DOHH2 (cell line): ENCODE measurements around the gene SLC5A11.

ENCODE experiments used
- H3F3A ChIP-seq: fragments of 200-600 bp; sonication (generic), shearing (Covaris generic); 2 replicates; pipeline ENCODE4 v1.6.0; 2016; ENCODE audit warnings: antibody characterized with exemption, mild to moderate bottlenecking; ENCODE audit not compliant: control insufficient read depth, insufficient read depth
- H3K27ac ChIP-seq: fragments of 200-600 bp; sonication (generic); 2 replicates; pipeline ENCODE4 v1.5.1; 2014; ENCODE audit warnings: low read depth, mild to moderate bottlenecking, low read length, moderate library complexity
- H3K27me3 ChIP-seq: fragments of 200-600 bp; sonication (generic); 2 replicates; pipeline ENCODE4 v1.6.1; 2014; ENCODE audit warnings: mild to moderate bottlenecking, low read length, mixed read lengths; ENCODE audit not compliant: control insufficient read depth
- H3K36me3 ChIP-seq: fragments of 200-600 bp; sonication (generic); 2 replicates; pipeline ENCODE4 v1.6.1; 2014; ENCODE audit warnings: mild to moderate bottlenecking, low read length, moderate library complexity, mixed read lengths; ENCODE audit not compliant: control insufficient read depth
- H3K4me1 ChIP-seq: fragments of 200-600 bp; sonication (generic); 2 replicates; pipeline ENCODE4 v1.6.1; 2014; ENCODE audit warnings: mild to moderate bottlenecking, low read length, mixed read lengths; ENCODE audit not compliant: control insufficient read depth
- H3K4me2 ChIP-seq: fragments of 200-600 bp; sonication (generic); 2 replicates; pipeline ENCODE4 v1.6.0; 2014; ENCODE audit warnings: mild to moderate bottlenecking, low read length, moderate library complexity
- H3K4me3 ChIP-seq: fragments of 200-600 bp; sonication (generic); 2 replicates; pipeline ENCODE4 v1.5.1; 2014; ENCODE audit warnings: mild to moderate bottlenecking, low read length, mixed read lengths
- H3K79me2 ChIP-seq: fragments of 200-600 bp; sonication (generic); 2 replicates; pipeline ENCODE4 v1.6.1; 2014; ENCODE audit warnings: mild to moderate bottlenecking, low read length, mixed read lengths; ENCODE audit not compliant: control insufficient read depth
- H3K9me2 ChIP-seq: fragments of 200-600 bp; sonication (generic); replicated peaks from 2 replicates; pipeline ENCODE4 v1.6.1; 2014; ENCODE audit warnings: mild to moderate bottlenecking, low read length, mixed read lengths; ENCODE audit not compliant: control insufficient read depth
- H3K9me3 ChIP-seq: fragments of 200-600 bp; sonication (generic); 2 replicates; pipeline ENCODE4 v1.6.1; 2014; ENCODE audit warnings: antibody characterized with exemption, low read length, mixed read lengths; ENCODE audit not compliant: control insufficient read depth, insufficient read depth
- H4K20me1 ChIP-seq: fragments of 200-600 bp; sonication (generic); 2 replicates; pipeline ENCODE4 v1.6.0; 2014; ENCODE audit warnings: low read depth, mild to moderate bottlenecking, antibody characterized with exemption, low read length, moderate library complexity; ENCODE audit not compliant: control insufficient read depth, insufficient read depth
- CTCF ChIP-seq: fragments of 200-600 bp; sonication (generic); IDR thresholded peaks from one replicate; pipeline ENCODE4 v1.5.1; 2014; ENCODE audit warnings: antibody characterized with exemption, mild to moderate bottlenecking, low read depth, low read length; ENCODE audit not compliant: poor library complexity, severe bottlenecking
- EZH2phosphoT487 ChIP-seq: fragments of 200-600 bp; sonication (generic); IDR thresholded peaks from 2 replicates; pipeline ENCODE4 v1.6.1; 2017; ENCODE audit warnings: borderline replicate concordance, mild to moderate bottlenecking, antibody characterized with exemption, low read length, moderate library complexity, mixed read lengths

Gene SLC5A11

GRCh38 chr16:24847358-24847664 is 1.5 kb downstream of the SLC5A11 start:
- Histone ChIP-seq H3K4me3 (no peak overlapping the region), H3K36me3 (no peaks in the 10 kb centered on the region), H4K20me1 (no peaks in the 10 kb centered on the region), H3K79me2 (no peaks in the 10 kb centered on the region), H3K9me2 (no peaks in the 10 kb centered on the region), H3K27ac (no peak overlapping the region), H3K27me3 (no peaks in the 10 kb centered on the region), H3K4me1 (no peaks in the 10 kb centered on the region), H3K4me2 (no peak overlapping the region), H3K9me3 (no peaks in the 10 kb centered on the region), H3F3A (no peaks in the 10 kb centered on the region)
- TF ChIP-seq EZH2phosphoT487 (no peak), CTCF (no peak)

- Histone ChIP-seq H3K9me2 (no peaks in the 10 kb centered on the region), H3K27ac (no peak overlapping the region), H3K27me3 (no peaks in the 10 kb centered on the region), H3K9me3 (no peaks in the 10 kb centered on the region), H3K4me3 (no peak overlapping the region), H3K4me2 (no peak overlapping the region), H3K4me1 (no peaks in the 10 kb centered on the region), H3F3A (no peaks in the 10 kb centered on the region), H4K20me1 (no peaks in the 10 kb centered on the region), H3K36me3 (no peaks in the 10 kb centered on the region), H3K79me2 (no peaks in the 10 kb centered on the region)
- TF ChIP-seq CTCF (no peak), EZH2phosphoT487 (no peak)
Measured at GRCh38 chr16:24848065-24848464, 2.3 kb downstream of the SLC5A11 start.

DNA sequence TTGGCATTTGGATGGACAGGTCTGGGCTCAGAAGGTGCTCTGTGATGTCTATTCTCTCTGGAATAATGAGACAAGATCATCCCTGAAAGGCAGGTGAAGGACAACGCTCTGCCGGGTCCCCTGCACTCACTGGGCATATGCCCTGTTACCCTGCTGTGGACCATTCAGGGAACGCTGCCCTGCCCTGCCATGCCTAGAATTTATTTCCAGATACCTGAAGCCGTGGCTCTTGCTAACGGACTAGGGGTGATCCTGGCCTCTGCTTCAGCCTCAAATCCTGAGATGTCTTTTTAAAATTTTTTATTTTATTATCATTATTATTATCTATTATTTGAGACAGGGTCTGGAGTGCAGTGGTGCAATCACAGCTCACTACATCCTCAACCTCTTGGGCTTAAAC is 3.9 kb downstream of the SLC5A11 start:
- H3K36me3 ChIP-seq, result no peaks in the 10 kb centered on the region
- H3K4me3 ChIP-seq, result no peak overlapping the region
- no peak overlapping the region for H3K27ac ChIP-seq
- no peak overlapping the region for H3K4me2 ChIP-seq
- no peaks in the 10 kb centered on the region for H4K20me1 ChIP-seq
- no peaks in the 10 kb centered on the region for H3K4me1 ChIP-seq
- TF ChIP-seq EZH2phosphoT487 (no peak), CTCF (no peak)
- H3K27me3 ChIP-seq, result no peaks in the 10 kb centered on the region
- no peaks in the 10 kb centered on the region for H3K9me3 ChIP-seq
- no peaks in the 10 kb centered on the region for H3K79me2 ChIP-seq
- H3F3A ChIP-seq, result no peaks in the 10 kb centered on the region
- H3K9me2 ChIP-seq, result no peaks in the 10 kb centered on the region
